ENCODE results near the gene LRCH3.

DNA sequence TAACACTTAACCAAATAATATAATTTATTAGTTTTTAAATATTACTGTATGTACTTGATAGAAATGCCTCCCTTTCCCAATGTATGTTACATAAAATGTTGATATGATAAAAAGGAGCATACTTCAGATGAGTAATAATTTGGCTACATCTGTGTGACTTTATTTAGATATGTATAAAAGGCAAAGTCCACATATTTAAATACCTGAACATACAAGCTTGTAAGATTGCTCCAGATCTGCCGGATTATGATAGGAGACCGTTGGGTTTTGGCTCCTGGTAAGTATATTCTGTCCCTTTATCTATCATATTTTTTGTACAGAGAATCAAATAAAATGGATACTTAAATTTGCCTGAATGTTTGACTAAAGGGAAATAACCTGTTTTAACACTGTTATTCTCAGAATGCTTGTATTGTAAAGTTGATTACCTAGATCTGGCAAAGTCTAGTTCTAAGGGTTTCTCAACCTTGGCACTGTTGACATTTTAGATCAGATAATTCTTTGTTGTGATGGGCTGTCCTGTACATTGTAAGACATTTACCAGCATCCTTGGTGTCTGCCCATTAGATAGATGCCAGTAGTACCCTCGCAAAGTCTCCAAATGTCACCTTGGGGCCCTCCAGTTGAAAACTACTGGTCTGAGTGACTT, 38.5 kb downstream of the LRCH3 start:
- TF ChIP-seq CTCF (IDR thresholded peaks at IDR 0.05; ENCODE audit: low read depth, low read length, poor library complexity, severe bottlenecking): no peak
- no peak for TF ChIP-seq EZH2phosphoT487 (IDR thresholded peaks at IDR 0.05; ENCODE audit: borderline replicate concordance, low read length)
